Measurements from ENCODE around the gene APH1B. TPM values are rescaled to one million over a fixed set of nuclear protein-coding genes. Genes with fewer than 3 reads are reported as not detected.

The APH1B gene
- total and polyA plus RNA-seq, 2 of the 4 experiments (the other 2 are of a cell fraction) = 7.0 to 7.7 TPM

DNA sequence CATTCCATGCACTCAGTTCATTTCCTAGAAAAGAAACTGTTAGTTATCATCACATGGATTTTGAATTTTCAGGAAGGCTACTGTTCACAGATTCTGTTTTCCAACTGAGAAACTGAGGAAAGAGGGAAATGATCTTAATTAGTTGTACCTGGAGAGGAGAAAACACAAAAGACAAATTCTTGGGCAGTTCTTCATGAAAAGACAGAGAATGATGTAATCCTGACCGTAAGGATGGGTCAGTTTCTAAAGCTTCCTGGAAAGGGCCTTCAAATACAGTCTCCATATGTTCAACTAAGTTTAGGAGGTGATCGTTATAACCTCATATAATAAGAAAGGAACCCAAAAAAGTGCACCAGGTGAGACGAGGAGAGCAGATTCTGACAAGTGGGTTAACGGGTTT, 59.6 kb downstream of the APH1B start:
- no TSS peak for BruUV-seq (replicated peaks)
- peaks cover 9% of the 10 kb centered on the region for H3K4me1 ChIP-seq (ENCODE audit: control insufficient read depth, insufficient read depth, low read length)
- H4K5ac ChIP-seq (ENCODE audit: low read depth, low read length) = no peak overlapping the region
- intact Hi-C loops (cut with micrococcal nuclease) = no loop called here
- H4K91ac ChIP-seq (ENCODE audit: insufficient read depth, low read depth, low read length) = no peak overlapping the region
- H3K9me1 ChIP-seq (ENCODE audit: insufficient read depth, low read length) = peaks cover 15% of the 10 kb centered on the region; the same call in 1 of the 2 replicates
- H3K27ac ChIP-seq (ENCODE audit: insufficient read depth, low read length) = no peak overlapping the region
- no peak overlapping the region for H2BK15ac ChIP-seq (ENCODE audit: low read depth, low read length)
- no peaks in the 10 kb centered on the region for H4K20me1 ChIP-seq (ENCODE audit: insufficient read depth, low read length)
- ChIA-PET POLR2A (ENCODE audit: unreplicated experiment) (no interaction called here), CTCF (no interaction called here)
- no peak overlapping the region for H3K18ac ChIP-seq (ENCODE audit: low read depth, low read length)
- H3K56ac ChIP-seq (ENCODE audit: extremely low read depth, insufficient read depth, low read length) = no peak overlapping the region
- ATAC-seq (ENCODE audit: low read depth) (no peak), DNase-seq (no peak)
- in situ Hi-C loops (cut with MboI; ENCODE audit: low sequenced_read_pairs) = no loop called here
- no peaks in the 10 kb centered on the region for H3K36me3 ChIP-seq (ENCODE audit: control insufficient read depth, insufficient read depth, low read length)
- H3K14ac ChIP-seq (replicated peaks; ENCODE audit: low read depth, low read length) = no peak overlapping the region
- TF ChIP-seq RFX5 (IDR thresholded peaks at IDR 0.05; ENCODE audit: low read depth, low read length) (no peak), SMC3 (IDR thresholded peaks at IDR 0.05; ENCODE audit: low read depth, low read length) (no peak), CHD1 (IDR thresholded peaks at IDR 0.05; ENCODE audit: low read depth, low read length) (no peak), POLR2A (IDR thresholded peaks at IDR 0.05; ENCODE audit: low read depth, low read length) (no peak), RAD21 (IDR thresholded peaks at IDR 0.05; ENCODE audit: low read length) (no peak), CEBPB (IDR thresholded peaks at IDR 0.05; ENCODE audit: low read depth, low read length) (no peak)
- H3K9me3 ChIP-seq (ENCODE audit: control insufficient read depth, insufficient read depth, low read length) = no peaks in the 10 kb centered on the region
- no peaks in the 10 kb centered on the region for H3K27me3 ChIP-seq (ENCODE audit: control insufficient read depth, insufficient read depth, low read length)
- no peak overlapping the region for H2BK5ac ChIP-seq (ENCODE audit: low read depth, low read length, poor library complexity, severe bottlenecking)
- no CpG with 5 or more reads among the region's 4 CpGs for WGBS, 2 experiments (ENCODE audit: extremely low coverage in 2 of 2, insufficient read length in 1 of 2)
- dilution Hi-C loops (cut with HindIII; ENCODE audit: low sequenced_read_pairs, unreplicated experiment) = no loop called here
- no peak overlapping the region for H4K8ac ChIP-seq (ENCODE audit: low read depth in 2 of 2, low read length in 2 of 2)
- H3K4me2 ChIP-seq (ENCODE audit: low read depth, low read length) = no peak overlapping the region
- no peak overlapping the region for H2BK20ac ChIP-seq (ENCODE audit: low read depth, low read length)
- no peak overlapping the region for H3K4ac ChIP-seq (ENCODE audit: low read depth, low read length)
- H2BK120ac ChIP-seq (ENCODE audit: low read depth, low read length) = no peak overlapping the region
- no peaks in the 10 kb centered on the region for H3K79me1 ChIP-seq (ENCODE audit: low read depth in 1 of 2, low read length in 2 of 2)
- no peak overlapping the region for H3K4me3 ChIP-seq (ENCODE audit: insufficient read depth, low read depth, low read length)
- H2AFZ ChIP-seq (replicated peaks; ENCODE audit: low read length, poor library complexity) = no peak overlapping the region
- no peak overlapping the region for H2AK9ac ChIP-seq (replicated peaks; ENCODE audit: low read depth, low read length, poor library complexity)
- H2AK5ac ChIP-seq (ENCODE audit: low read depth, low read length) = no peak overlapping the region
- no peak overlapping the region for H3K9ac ChIP-seq (ENCODE audit: low read depth, low read length)
- H3K23ac ChIP-seq (ENCODE audit: low read depth, low read length) = no peak overlapping the region

Measured in IMR-90 (cell line).